ENCODE results near the gene DNAH14. TPM values are rescaled to one million over a fixed set of nuclear protein-coding genes. Genes with fewer than 3 reads are reported as not detected.

DNAH14 gene
- total and polyA plus RNA-seq, 4 donors = 2.7 to 19.8 (median 9.6) TPM

DNA sequence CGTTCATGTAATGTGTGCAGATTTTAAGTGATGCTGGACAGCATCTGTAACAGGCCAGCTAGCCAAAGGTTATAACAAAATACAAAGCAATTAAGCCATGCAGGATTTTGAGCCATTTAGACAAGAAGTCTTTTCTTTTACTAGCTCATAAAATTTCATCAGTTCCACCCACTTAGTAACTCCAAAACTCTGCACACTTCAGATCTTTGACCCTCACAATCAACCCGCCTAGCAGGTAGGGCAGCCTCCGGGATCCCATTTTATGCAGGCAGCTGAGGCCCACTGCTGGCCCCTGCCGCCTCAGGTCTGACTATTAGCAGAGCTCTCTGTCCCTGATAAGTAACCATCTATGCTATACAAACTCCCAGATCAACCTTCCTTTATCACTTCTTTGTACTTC lies 489.1 kb downstream of the DNAH14 start:
- H3K36me3 ChIP-seq (ENCODE audit: control insufficient read depth in 4 of 4, insufficient read depth in 3 of 4, low read depth in 1 of 4, low read length in 3 of 4) = peaks cover 3 to 34% (median 22%) of the 10 kb centered on the region in 4 donors

More for the DNA sequence above, 489.1 kb downstream of the DNAH14 start:
- Histone ChIP-seq H3K4me3 (ENCODE audit: low read depth in 1 of 3, low read length in 3 of 3) (no peak overlapping the region), H3K9ac (ENCODE audit: low read depth in 1 of 2, low read length in 2 of 2) (no peak overlapping the region), H3K9me3 (ENCODE audit: control insufficient read depth in 4 of 4, low read length in 3 of 4) (no peaks in the 10 kb centered on the region), H3K27me3 (ENCODE audit: control insufficient read depth in 4 of 4, insufficient read depth in 4 of 4, low read length in 3 of 4) (no peaks in the 10 kb centered on the region), H3K4me1 (ENCODE audit: control insufficient read depth in 4 of 4, insufficient read depth in 4 of 4, low read length in 3 of 4) (peaks cover 7 to 31% (median 19%) of the 10 kb centered on the region in 4 donors), H3K27ac (ENCODE audit: low read depth in 1 of 2, low read length in 2 of 2) (no peak overlapping the region)
- no peak for TF ChIP-seq EGR1 (IDR thresholded peaks at IDR 0.05; ENCODE audit: low read depth in 2 of 2)
- TF ChIP-seq HNF4A (conservative IDR thresholded peaks at IDR 0.05) = no peak
- TF ChIP-seq CTCF (IDR thresholded peaks at IDR 0.05; ENCODE audit: low read depth, low read length, missing input control) = no peak
- no peak for TF ChIP-seq RAD21 (IDR thresholded peaks at IDR 0.05)
- no peak for TF ChIP-seq FOXA2 (IDR thresholded peaks at IDR 0.05)
- no peak for TF ChIP-seq ATF3 (IDR thresholded peaks at IDR 0.05)
- TF ChIP-seq FOXA1 (IDR thresholded peaks at IDR 0.05) = no peak
- no peak for TF ChIP-seq GABPA (IDR thresholded peaks at IDR 0.05 in 1 of 2, conservative IDR thresholded peaks at IDR 0.05 in 1 of 2)
- no peak for TF ChIP-seq YY1 (IDR thresholded peaks at IDR 0.05)
- TF ChIP-seq TAF1 (conservative IDR thresholded peaks at IDR 0.05) = no peak
- TF ChIP-seq JUND (IDR thresholded peaks at IDR 0.05) = no peak
- TF ChIP-seq HNF4G (IDR thresholded peaks at IDR 0.05) = no peak
- no peak for TF ChIP-seq NR2F2 (IDR thresholded peaks at IDR 0.05)
- TF ChIP-seq REST (IDR thresholded peaks at IDR 0.05) = no peak
- no peak for TF ChIP-seq RXRA (IDR thresholded peaks at IDR 0.05)
- TF ChIP-seq, protein P1, sequence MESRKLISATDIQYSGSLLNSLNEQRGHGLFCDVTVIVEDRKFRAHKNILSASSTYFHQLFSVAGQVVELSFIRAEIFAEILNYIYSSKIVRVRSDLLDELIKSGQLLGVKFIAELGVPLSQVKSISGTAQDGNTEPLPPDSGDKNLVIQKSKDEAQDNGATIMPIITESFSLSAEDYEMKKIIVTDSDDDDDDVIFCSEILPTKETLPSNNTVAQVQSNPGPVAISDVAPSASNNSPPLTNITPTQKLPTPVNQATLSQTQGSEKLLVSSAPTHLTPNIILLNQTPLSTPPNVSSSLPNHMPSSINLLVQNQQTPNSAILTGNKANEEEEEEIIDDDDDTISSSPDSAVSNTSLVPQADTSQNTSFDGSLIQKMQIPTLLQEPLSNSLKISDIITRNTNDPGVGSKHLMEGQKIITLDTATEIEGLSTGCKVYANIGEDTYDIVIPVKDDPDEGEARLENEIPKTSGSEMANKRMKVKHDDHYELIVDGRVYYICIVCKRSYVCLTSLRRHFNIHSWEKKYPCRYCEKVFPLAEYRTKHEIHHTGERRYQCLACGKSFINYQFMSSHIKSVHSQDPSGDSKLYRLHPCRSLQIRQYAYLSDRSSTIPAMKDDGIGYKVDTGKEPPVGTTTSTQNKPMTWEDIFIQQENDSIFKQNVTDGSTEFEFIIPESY (IDR thresholded peaks at IDR 0.05) = no peak
- no peak for TF ChIP-seq SP1 (IDR thresholded peaks at IDR 0.05)
- no peak for DNase-seq (ENCODE audit: low spot score)
- 87% methylated on average over 4 of the region's 4 CpGs for WGBS
